Measurements from ENCODE around the gene ANO2. TPM values are rescaled to one million over a fixed set of nuclear protein-coding genes. Genes with fewer than 3 reads are reported as not detected.

Gene ANO2
- total and polyA plus RNA-seq, 5 donors from 2014 or later = 0.10 TPM; not detected in 4

GRCh38 chr12:5710260-5710878, 234.7 kb downstream of the ANO2 start:
- no peak overlapping the region for H3K27ac ChIP-seq (ENCODE audit: insufficient read depth, low read length, poor library complexity, severe bottlenecking)
- Mint-ChIP-seq H3K4me1 (no peaks in the 10 kb centered on the region), H3K27ac (no peak overlapping the region), H3K27me3 (peaks cover 5% of the 10 kb centered on the region), H3K36me3 (no peaks in the 10 kb centered on the region), H3K9me3 (peaks cover 0 to 2% (median 0%) of the 10 kb centered on the region in 7 donors), H3K4me3 (no peak overlapping the region)
- ATAC-seq (ENCODE audit: low read depth in 2 of 2) = no peak
- no peaks in the 10 kb centered on the region for H3K9me3 ChIP-seq (ENCODE audit: control insufficient read depth in 2 of 2, low read length in 2 of 2)
- DNase-seq = no peak
- H3K4me1 ChIP-seq (ENCODE audit: control insufficient read depth, insufficient read depth, low read length, poor library complexity, severe bottlenecking) = no peaks in the 10 kb centered on the region
- no peaks in the 10 kb centered on the region for H3K36me3 ChIP-seq (ENCODE audit: control insufficient read depth, insufficient read depth, low read length)
- no peak overlapping the region for H3K4me3 ChIP-seq (ENCODE audit: low read depth, low read length)
- peaks cover 2% of the 10 kb centered on the region for H3K27me3 ChIP-seq (ENCODE audit: control insufficient read depth, insufficient read depth, low read length)

- Histone ChIP-seq H3K4me1 (ENCODE audit: control insufficient read depth, insufficient read depth, low read length, poor library complexity, severe bottlenecking) (no peaks in the 10 kb centered on the region), H3K27me3 (ENCODE audit: control insufficient read depth, insufficient read depth, low read length) (peaks cover 2% of the 10 kb centered on the region), H3K4me3 (ENCODE audit: low read depth, low read length) (no peak overlapping the region), H3K36me3 (ENCODE audit: control insufficient read depth, insufficient read depth, low read length) (no peaks in the 10 kb centered on the region), H3K9me3 (ENCODE audit: control insufficient read depth in 2 of 2, low read length in 2 of 2) (no peaks in the 10 kb centered on the region), H3K27ac (ENCODE audit: insufficient read depth, low read length, poor library complexity, severe bottlenecking) (no peak overlapping the region)
- DNase-seq (no peak), ATAC-seq (ENCODE audit: low read depth in 2 of 2) (no peak)
- H3K36me3 Mint-ChIP-seq = no peaks in the 10 kb centered on the region
- peaks cover 5% of the 10 kb centered on the region for H3K27me3 Mint-ChIP-seq
- H3K9me3 Mint-ChIP-seq = peaks cover 0 to 2% (median 0%) of the 10 kb centered on the region in 7 donors
- H3K4me3 Mint-ChIP-seq = no peak overlapping the region
- H3K4me1 Mint-ChIP-seq = no peaks in the 10 kb centered on the region
- H3K27ac Mint-ChIP-seq = no peak overlapping the region
Observed at GRCh38 chr12:5708371-5708770, 236.7 kb downstream of the ANO2 start.

- peaks cover 2% of the 10 kb centered on the region for H3K27me3 ChIP-seq (ENCODE audit: control insufficient read depth, insufficient read depth, low read length)
- ATAC-seq (ENCODE audit: low read depth in 2 of 2) (no peak), DNase-seq (no peak)
- Mint-ChIP-seq H3K27me3 (peaks cover 5% of the 10 kb centered on the region), H3K4me3 (no peak overlapping the region), H3K9me3 (peaks cover 0 to 7% (median 0%) of the 10 kb centered on the region in 7 donors), H3K4me1 (no peaks in the 10 kb centered on the region), H3K27ac (no peak overlapping the region), H3K36me3 (no peaks in the 10 kb centered on the region)
- no peak overlapping the region for H3K27ac ChIP-seq (ENCODE audit: insufficient read depth, low read length, poor library complexity, severe bottlenecking)
- no peaks in the 10 kb centered on the region for H3K9me3 ChIP-seq (ENCODE audit: control insufficient read depth in 2 of 2, low read length in 2 of 2)
- no peaks in the 10 kb centered on the region for H3K36me3 ChIP-seq (ENCODE audit: control insufficient read depth, insufficient read depth, low read length)
- no peak overlapping the region for H3K4me3 ChIP-seq (ENCODE audit: low read depth, low read length)
- no peaks in the 10 kb centered on the region for H3K4me1 ChIP-seq (ENCODE audit: control insufficient read depth, insufficient read depth, low read length, poor library complexity, severe bottlenecking)
Observed at GRCh38 chr12:5706247-5706646, 238.8 kb downstream of the ANO2 start.

- Histone ChIP-seq H3K27ac (ENCODE audit: insufficient read depth, low read length, poor library complexity, severe bottlenecking) (no peak overlapping the region), H3K27me3 (ENCODE audit: control insufficient read depth, insufficient read depth, low read length) (peaks cover 2% of the 10 kb centered on the region), H3K4me3 (ENCODE audit: low read depth, low read length) (no peak overlapping the region), H3K9me3 (ENCODE audit: control insufficient read depth in 2 of 2, low read length in 2 of 2) (no peaks in the 10 kb centered on the region), H3K4me1 (ENCODE audit: control insufficient read depth, insufficient read depth, low read length, poor library complexity, severe bottlenecking) (no peaks in the 10 kb centered on the region), H3K36me3 (ENCODE audit: control insufficient read depth, insufficient read depth, low read length) (no peaks in the 10 kb centered on the region)
- H3K4me1 Mint-ChIP-seq = no peaks in the 10 kb centered on the region
- H3K36me3 Mint-ChIP-seq = no peaks in the 10 kb centered on the region
- H3K9me3 Mint-ChIP-seq = peaks cover 0 to 10% (median 0%) of the 10 kb centered on the region in 7 donors
- H3K27me3 Mint-ChIP-seq = peaks cover 5% of the 10 kb centered on the region
- H3K4me3 Mint-ChIP-seq = no peak overlapping the region
- ATAC-seq (ENCODE audit: low read depth in 2 of 2) (no peak), DNase-seq (no peak)
- no peak overlapping the region for H3K27ac Mint-ChIP-seq
Observed at GRCh38 chr12:5705791-5706190, 239.3 kb downstream of the ANO2 start.

GRCh38 chr12:5694759-5695409, 250.2 kb downstream of the ANO2 start:
- DNase-seq = no peak
- Histone ChIP-seq H3K4me3 (ENCODE audit: low read depth, low read length) (no peak overlapping the region), H3K36me3 (ENCODE audit: control insufficient read depth, insufficient read depth, low read length) (no peaks in the 10 kb centered on the region), H3K9me3 (ENCODE audit: control insufficient read depth in 2 of 2, low read length in 2 of 2) (no peaks in the 10 kb centered on the region), H3K27ac (ENCODE audit: insufficient read depth, low read length, poor library complexity, severe bottlenecking) (no peak overlapping the region), H3K27me3 (ENCODE audit: control insufficient read depth, insufficient read depth, low read length) (no peaks in the 10 kb centered on the region), H3K4me1 (ENCODE audit: control insufficient read depth, insufficient read depth, low read length, poor library complexity, severe bottlenecking) (no peaks in the 10 kb centered on the region)
- no peaks in the 10 kb centered on the region for H3K27me3 Mint-ChIP-seq
- H3K27ac Mint-ChIP-seq = no peak overlapping the region
- no peak overlapping the region for H3K4me3 Mint-ChIP-seq
- peaks cover 0 to 4% (median 2%) of the 10 kb centered on the region in 7 donors for H3K9me3 Mint-ChIP-seq
- H3K4me1 Mint-ChIP-seq = peaks cover 0 to 5% (median 2%) of the 10 kb centered on the region in 4 donors
- no peak for ATAC-seq (ENCODE audit: low read depth in 2 of 2)
- no peaks in the 10 kb centered on the region for H3K36me3 Mint-ChIP-seq

GRCh38 chr12:5692850-5693249, 252.2 kb downstream of the ANO2 start:
- Mint-ChIP-seq H3K27me3 (no peaks in the 10 kb centered on the region), H3K36me3 (no peaks in the 10 kb centered on the region), H3K9me3 (peaks cover 0 to 4% (median 3%) of the 10 kb centered on the region in 7 donors), H3K4me3 (no peak overlapping the region), H3K4me1 (peaks cover 0 to 3% (median 0%) of the 10 kb centered on the region in 4 donors), H3K27ac (no peak overlapping the region)
- ATAC-seq (ENCODE audit: low read depth in 2 of 2) (no peak), DNase-seq (no peak)
- H3K4me3 ChIP-seq (ENCODE audit: low read depth, low read length) = no peak overlapping the region
- H3K4me1 ChIP-seq (ENCODE audit: control insufficient read depth, insufficient read depth, low read length, poor library complexity, severe bottlenecking) = no peaks in the 10 kb centered on the region
- no peaks in the 10 kb centered on the region for H3K9me3 ChIP-seq (ENCODE audit: control insufficient read depth in 2 of 2, low read length in 2 of 2)
- no peaks in the 10 kb centered on the region for H3K27me3 ChIP-seq (ENCODE audit: control insufficient read depth, insufficient read depth, low read length)
- H3K27ac ChIP-seq (ENCODE audit: insufficient read depth, low read length, poor library complexity, severe bottlenecking) = no peak overlapping the region
- no peaks in the 10 kb centered on the region for H3K36me3 ChIP-seq (ENCODE audit: control insufficient read depth, insufficient read depth, low read length)

- H3K36me3 Mint-ChIP-seq = no peaks in the 10 kb centered on the region
- no peaks in the 10 kb centered on the region for H3K27me3 Mint-ChIP-seq
- DNase-seq (no peak), ATAC-seq (ENCODE audit: low read depth in 2 of 2) (no peak)
- H3K4me3 Mint-ChIP-seq = no peak overlapping the region
- Histone ChIP-seq H3K36me3 (ENCODE audit: control insufficient read depth, insufficient read depth, low read length) (no peaks in the 10 kb centered on the region), H3K27ac (ENCODE audit: insufficient read depth, low read length, poor library complexity, severe bottlenecking) (no peak overlapping the region), H3K27me3 (ENCODE audit: control insufficient read depth, insufficient read depth, low read length) (no peaks in the 10 kb centered on the region), H3K9me3 (ENCODE audit: control insufficient read depth in 2 of 2, low read length in 2 of 2) (no peaks in the 10 kb centered on the region), H3K4me3 (ENCODE audit: low read depth, low read length) (no peak overlapping the region), H3K4me1 (ENCODE audit: control insufficient read depth, insufficient read depth, low read length, poor library complexity, severe bottlenecking) (no peaks in the 10 kb centered on the region)
- H3K27ac Mint-ChIP-seq = no peak overlapping the region
- H3K4me1 Mint-ChIP-seq = peaks cover 0 to 3% (median 0%) of the 10 kb centered on the region in 4 donors
- H3K9me3 Mint-ChIP-seq = peaks cover 0 to 4% (median 3%) of the 10 kb centered on the region in 7 donors
Observed at GRCh38 chr12:5691943-5692342, 253.1 kb downstream of the ANO2 start.

GRCh38 chr12:5690240-5690639, 254.8 kb downstream of the ANO2 start:
- no peaks in the 10 kb centered on the region for H3K27me3 ChIP-seq (ENCODE audit: control insufficient read depth, insufficient read depth, low read length)
- H3K36me3 ChIP-seq (ENCODE audit: control insufficient read depth, insufficient read depth, low read length) = no peaks in the 10 kb centered on the region
- Mint-ChIP-seq H3K9me3 (peaks cover 0 to 6% (median 2%) of the 10 kb centered on the region in 7 donors), H3K36me3 (no peaks in the 10 kb centered on the region), H3K27me3 (no peaks in the 10 kb centered on the region), H3K27ac (no peak overlapping the region), H3K4me3 (no peak overlapping the region), H3K4me1 (peaks cover 0 to 3% (median 0%) of the 10 kb centered on the region in 4 donors)
- no peaks in the 10 kb centered on the region for H3K4me1 ChIP-seq (ENCODE audit: control insufficient read depth, insufficient read depth, low read length, poor library complexity, severe bottlenecking)
- no peak overlapping the region for H3K4me3 ChIP-seq (ENCODE audit: low read depth, low read length)
- no peaks in the 10 kb centered on the region for H3K9me3 ChIP-seq (ENCODE audit: control insufficient read depth in 2 of 2, low read length in 2 of 2)
- H3K27ac ChIP-seq (ENCODE audit: insufficient read depth, low read length, poor library complexity, severe bottlenecking) = no peak overlapping the region
- DNase-seq (no peak), ATAC-seq (ENCODE audit: low read depth in 2 of 2) (no peak)

Measured in CD4-positive, CD25-positive, alpha-beta regulatory T cell (primary cell).